Suprapubic skin (tissue), 4 donors: ENCODE results near the gene CCT8L2. TPM values are rescaled to one million over a fixed set of nuclear protein-coding genes. Genes with fewer than 3 reads are reported as not detected.
"Not testable (repeated sequence)": the region's sequence is repeated elsewhere in the genome, so short reads cannot be mapped to it uniquely, and the experiment has no call there.

Source experiments
- DNase-seq, 2 donors: peaks; one replicate each; pipeline ENCODE4 v3.0.0-alpha.2; 2019; ENCODE audit warnings: low spot score in 2 of 2
- H3K27ac ChIP-seq: fragments of 200-600 bp; sonication (generic); one replicate; pipeline ENCODE4 v1.5.1; 2019
- H3K27me3 ChIP-seq: fragments of 200-600 bp; sonication (generic); one replicate; pipeline ENCODE4 v1.5.1; 2019
- H3K36me3 ChIP-seq: fragments of 200-600 bp; sonication (generic); one replicate; pipeline ENCODE4 v1.5.1; 2019
- H3K4me1 ChIP-seq: fragments of 200-600 bp; sonication (generic); one replicate; pipeline ENCODE4 v1.5.1; 2019
- H3K4me3 ChIP-seq: fragments of 200-600 bp; sonication (generic); one replicate; pipeline ENCODE4 v1.5.1; 2019; ENCODE audit warnings: mild to moderate bottlenecking
- H3K9me3 ChIP-seq: fragments of 200-600 bp; sonication (generic); one replicate; pipeline ENCODE4 v1.5.1; 2019
- CTCF ChIP-seq, 2 donors: fragments of 200-600 bp in 1 of 2; fragments of 450-650 bp in 1 of 2; sonication (generic) in 1 of 2; IDR thresholded peaks; one replicate each; pipeline ENCODE4 v1.5.1; 2016 to 2019; ENCODE audit warnings: antibody characterized with exemption in 2 of 2, mild to moderate bottlenecking in 1 of 2, moderate library complexity in 1 of 2
- EP300 ChIP-seq: sonication (generic); formaldehyde crosslinking; IDR thresholded peaks from one replicate; pipeline ENCODE4 v1.6.1; 2017; ENCODE audit warnings: antibody characterized with exemption
- POLR2A ChIP-seq, 2 donors: fragments of 450-650 bp; IDR thresholded peaks; one replicate each; pipeline ENCODE4 v1.6.1; 2017; ENCODE audit warnings: antibody characterized with exemption in 2 of 2, mild to moderate bottlenecking in 2 of 2, moderate library complexity in 2 of 2
- POLR2AphosphoS5 ChIP-seq, 3 donors: sonication (generic); formaldehyde crosslinking; IDR thresholded peaks; one replicate each; pipeline ENCODE4 v1.6.1; 2017; ENCODE audit warnings: antibody characterized with exemption in 3 of 3
- WGBS: methylation state at CpG from one replicate; pipeline ENCODE4 v1.1.5; 2018; 5-methylcytosine and 5-hydroxymethylcytosine counted together
- total RNA-seq, 4 donors: library from RNA; depleted of rRNA; stranded (reverse); fragments of >200 nt; gene quantifications; one replicate each; pipeline ENCODE4 v1.1.0, GENCODE V29; 2016

CCT8L2 gene
- total RNA-seq, 4 donors from 2014 or later: not detected

GRCh38 chr22:16562711-16563554 is 29.7 kb downstream of the CCT8L2 start:
- TF ChIP-seq EP300 (no peak), CTCF (IDR thresholded peaks at IDR 0.05) (no peak), POLR2A (IDR thresholded peaks at IDR 0.05) (no peak), POLR2AphosphoS5 (IDR thresholded peaks at IDR 0.05) (no peak)
- H3K4me3 ChIP-seq: no peak overlapping the region
- DNase-seq: no peak
- H3K36me3 ChIP-seq: no peaks in the 10 kb centered on the region
- 60% methylated on average over 4 of the region's 4 CpGs for WGBS
- H3K4me1 ChIP-seq: no peaks in the 10 kb centered on the region
- no peaks in the 10 kb centered on the region for H3K9me3 ChIP-seq
- H3K27me3 ChIP-seq: no peaks in the 10 kb centered on the region
- H3K27ac ChIP-seq: no peak overlapping the region

DNA sequence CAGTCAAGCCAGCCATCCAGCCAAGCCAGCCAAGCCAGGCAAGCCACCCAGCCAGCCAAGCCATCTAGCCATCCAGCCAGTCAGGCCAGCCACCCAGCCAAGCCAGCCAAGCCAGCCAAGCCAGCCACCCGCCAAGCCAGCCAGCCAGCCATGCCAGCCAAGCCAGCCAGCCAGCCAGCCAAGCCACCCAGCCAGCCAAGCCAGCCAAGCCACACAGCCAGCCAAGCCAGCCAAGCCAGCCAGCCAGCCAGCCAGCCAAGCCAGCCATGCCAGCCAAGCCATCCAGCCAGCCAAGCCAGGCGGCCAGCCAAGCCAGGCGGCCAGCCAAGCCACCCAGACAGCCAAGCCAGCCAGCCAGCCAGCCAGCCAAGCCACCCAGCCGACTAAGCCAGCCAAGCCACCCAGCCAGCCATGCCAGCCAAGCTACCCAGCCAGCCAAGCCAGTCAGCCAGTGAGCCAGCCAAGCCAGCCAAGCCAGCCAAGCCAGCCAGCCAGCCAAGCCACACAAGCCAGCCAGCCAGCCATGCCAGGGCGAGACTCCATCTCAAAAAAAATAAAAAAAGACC is 31.4 kb downstream of the CCT8L2 start:
- not testable (repeated sequence) for H3K36me3 ChIP-seq, H3K4me3 ChIP-seq, H3K9me3 ChIP-seq, H3K27ac ChIP-seq, DNase-seq, H3K27me3 ChIP-seq, H3K4me1 ChIP-seq
- WGBS: 44% methylated on average over 1 of the region's 5 CpGs

- H3K4me3 ChIP-seq, H3K27me3 ChIP-seq, DNase-seq, H3K36me3 ChIP-seq, H3K4me1 ChIP-seq, H3K27ac ChIP-seq, H3K9me3 ChIP-seq: not testable (repeated sequence)
- no CpG with 5 or more reads among the region's 5 CpGs for WGBS
These were observed 32.0 kb downstream of the CCT8L2 start for GRCh38 chr22:16560651-16561050.

DNA sequence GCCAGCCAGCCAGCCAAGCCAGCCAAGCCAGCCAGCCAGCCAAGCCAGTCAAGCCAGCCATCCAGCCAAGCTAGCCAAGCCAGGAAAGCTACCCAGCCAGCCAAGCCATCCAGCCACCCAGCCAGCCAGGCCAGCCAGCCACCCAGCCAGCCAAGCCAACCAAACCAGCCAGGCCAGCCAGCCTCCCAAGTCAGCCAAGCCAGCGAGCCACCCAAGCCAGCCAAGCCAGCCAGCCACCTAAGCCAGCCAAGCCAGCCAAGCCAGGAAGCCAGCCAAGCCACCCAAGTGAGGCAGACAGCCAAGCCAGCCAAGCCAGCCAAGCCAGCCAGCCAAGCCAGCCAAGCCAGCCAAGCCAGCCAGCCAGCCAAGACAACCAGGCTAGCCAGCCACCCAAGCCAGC is 32.6 kb downstream of the CCT8L2 start:
- DNase-seq, H3K4me3 ChIP-seq, H3K9me3 ChIP-seq, H3K36me3 ChIP-seq, H3K4me1 ChIP-seq, H3K27ac ChIP-seq, H3K27me3 ChIP-seq: not testable (repeated sequence)
- 33% methylated on average over 1 of the region's 1 CpG for WGBS

- H3K4me3 ChIP-seq: no peak overlapping the region
- H3K27me3 ChIP-seq: no peaks in the 10 kb centered on the region
- 80% methylated on average over 1 of the region's 3 CpGs for WGBS
- H3K36me3 ChIP-seq: no peaks in the 10 kb centered on the region
- H3K27ac ChIP-seq: no peak overlapping the region
- peaks cover 4% of the 10 kb centered on the region for H3K9me3 ChIP-seq
- H3K4me1 ChIP-seq: no peaks in the 10 kb centered on the region
- DNase-seq: no peak
- TF ChIP-seq POLR2A (IDR thresholded peaks at IDR 0.05) (no peak), EP300 (no peak), CTCF (IDR thresholded peaks at IDR 0.05) (no peak), POLR2AphosphoS5 (IDR thresholded peaks at IDR 0.05) (no peak)
These were observed 33.3 kb downstream of the CCT8L2 start for GRCh38 chr22:16559056-16559955.

DNA sequence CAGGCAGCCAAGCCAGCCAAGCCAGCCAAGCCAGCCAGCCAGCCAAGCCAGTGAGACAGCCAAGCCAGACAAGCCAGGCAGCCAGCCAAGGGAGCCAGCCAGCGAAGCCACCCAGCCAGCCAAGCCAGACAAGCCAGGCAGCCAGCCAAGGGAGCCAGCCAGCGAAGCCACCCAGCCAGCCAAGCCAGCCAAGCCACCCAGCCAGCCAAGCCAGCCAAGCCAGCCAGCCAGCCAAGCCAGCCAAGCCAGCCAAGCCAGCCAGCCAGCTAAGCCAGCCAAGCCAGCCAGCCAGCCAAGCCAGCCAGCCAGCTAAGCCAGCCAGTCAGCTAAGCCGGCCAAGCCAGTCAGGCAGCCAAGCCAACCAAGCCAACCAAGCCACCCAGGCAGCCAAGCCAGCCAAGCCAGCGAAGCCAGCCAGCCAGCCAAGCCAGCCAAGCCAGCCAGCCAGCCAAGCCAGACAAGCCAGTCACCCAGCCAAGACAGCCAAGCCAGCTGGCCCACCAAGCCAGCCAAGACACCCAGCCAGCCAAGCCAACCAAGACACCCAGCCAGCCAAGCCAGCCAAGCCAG is 34.1 kb downstream of the CCT8L2 start:
- H3K4me3 ChIP-seq, H3K9me3 ChIP-seq, H3K36me3 ChIP-seq, H3K4me1 ChIP-seq, H3K27me3 ChIP-seq, DNase-seq, H3K27ac ChIP-seq: not testable (repeated sequence)
- WGBS: 49% methylated on average over 3 of the region's 4 CpGs

- H3K4me1 ChIP-seq, H3K4me3 ChIP-seq, H3K36me3 ChIP-seq, H3K9me3 ChIP-seq, H3K27me3 ChIP-seq, H3K27ac ChIP-seq, DNase-seq: not testable (repeated sequence)
- 90% methylated on average over 12 of the region's 13 CpGs for WGBS
These were observed 35.1 kb downstream of the CCT8L2 start for GRCh38 chr22:16557511-16557910.

- not testable (repeated sequence) for DNase-seq, H3K9me3 ChIP-seq, H3K36me3 ChIP-seq, H3K27ac ChIP-seq, H3K4me1 ChIP-seq, H3K4me3 ChIP-seq, H3K27me3 ChIP-seq
- WGBS: 87% methylated on average over 8 of the region's 8 CpGs
These were observed 37.3 kb downstream of the CCT8L2 start for GRCh38 chr22:16555077-16555994.

GRCh38 chr22:16543310-16543709 is 49.3 kb downstream of the CCT8L2 start:
- not testable (repeated sequence) for H3K4me3 ChIP-seq, H3K4me1 ChIP-seq, H3K27me3 ChIP-seq, H3K9me3 ChIP-seq, DNase-seq, H3K36me3 ChIP-seq, H3K27ac ChIP-seq
- WGBS: 71% methylated on average over 1 of the region's 1 CpG
